ENCODE results near the gene SSBP3.

DNA sequence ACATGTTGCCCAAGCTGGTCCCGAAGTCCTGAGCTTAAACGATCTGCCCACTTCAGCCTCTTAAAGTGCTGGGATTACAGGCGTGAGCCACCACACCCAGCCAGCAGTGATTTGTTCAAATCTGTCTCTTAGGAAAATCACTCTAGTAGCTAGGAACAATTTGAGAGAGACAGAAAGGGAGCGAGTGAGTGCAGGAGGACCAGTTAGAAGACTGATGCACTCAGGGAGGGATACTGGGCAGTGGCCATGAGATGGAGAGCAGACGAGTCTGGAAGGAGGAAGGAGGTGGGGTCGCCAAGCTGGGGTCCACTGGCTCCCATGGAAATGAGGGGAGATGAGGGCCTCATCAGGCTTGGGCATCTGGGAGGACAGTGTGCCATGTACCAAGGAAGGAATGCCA is 23.6 kb upstream of the SSBP3 start:
- TF ChIP-seq EP300 (IDR thresholded peaks at IDR 0.05; ENCODE audit: low read depth in 2 of 2, low read length in 2 of 2) (no peak), EP300 (CRISPR knock-in tag; IDR thresholded peaks at IDR 0.05; ENCODE audit: borderline replicate concordance) (no peak), CHD2 (IDR thresholded peaks at IDR 0.05; ENCODE audit: low read depth, low read length) (no peak), ZNF501 (CRISPR knock-in tag; IDR thresholded peaks at IDR 0.05) (no peak), ELF4 (CRISPR knock-in tag; IDR thresholded peaks at IDR 0.05; ENCODE audit: borderline replicate concordance) (no peak), BORCS8-MEF2B (CRISPR knock-in tag; IDR thresholded peaks at IDR 0.05) (no peak)
- TF ChIP-seq, protein P1, sequence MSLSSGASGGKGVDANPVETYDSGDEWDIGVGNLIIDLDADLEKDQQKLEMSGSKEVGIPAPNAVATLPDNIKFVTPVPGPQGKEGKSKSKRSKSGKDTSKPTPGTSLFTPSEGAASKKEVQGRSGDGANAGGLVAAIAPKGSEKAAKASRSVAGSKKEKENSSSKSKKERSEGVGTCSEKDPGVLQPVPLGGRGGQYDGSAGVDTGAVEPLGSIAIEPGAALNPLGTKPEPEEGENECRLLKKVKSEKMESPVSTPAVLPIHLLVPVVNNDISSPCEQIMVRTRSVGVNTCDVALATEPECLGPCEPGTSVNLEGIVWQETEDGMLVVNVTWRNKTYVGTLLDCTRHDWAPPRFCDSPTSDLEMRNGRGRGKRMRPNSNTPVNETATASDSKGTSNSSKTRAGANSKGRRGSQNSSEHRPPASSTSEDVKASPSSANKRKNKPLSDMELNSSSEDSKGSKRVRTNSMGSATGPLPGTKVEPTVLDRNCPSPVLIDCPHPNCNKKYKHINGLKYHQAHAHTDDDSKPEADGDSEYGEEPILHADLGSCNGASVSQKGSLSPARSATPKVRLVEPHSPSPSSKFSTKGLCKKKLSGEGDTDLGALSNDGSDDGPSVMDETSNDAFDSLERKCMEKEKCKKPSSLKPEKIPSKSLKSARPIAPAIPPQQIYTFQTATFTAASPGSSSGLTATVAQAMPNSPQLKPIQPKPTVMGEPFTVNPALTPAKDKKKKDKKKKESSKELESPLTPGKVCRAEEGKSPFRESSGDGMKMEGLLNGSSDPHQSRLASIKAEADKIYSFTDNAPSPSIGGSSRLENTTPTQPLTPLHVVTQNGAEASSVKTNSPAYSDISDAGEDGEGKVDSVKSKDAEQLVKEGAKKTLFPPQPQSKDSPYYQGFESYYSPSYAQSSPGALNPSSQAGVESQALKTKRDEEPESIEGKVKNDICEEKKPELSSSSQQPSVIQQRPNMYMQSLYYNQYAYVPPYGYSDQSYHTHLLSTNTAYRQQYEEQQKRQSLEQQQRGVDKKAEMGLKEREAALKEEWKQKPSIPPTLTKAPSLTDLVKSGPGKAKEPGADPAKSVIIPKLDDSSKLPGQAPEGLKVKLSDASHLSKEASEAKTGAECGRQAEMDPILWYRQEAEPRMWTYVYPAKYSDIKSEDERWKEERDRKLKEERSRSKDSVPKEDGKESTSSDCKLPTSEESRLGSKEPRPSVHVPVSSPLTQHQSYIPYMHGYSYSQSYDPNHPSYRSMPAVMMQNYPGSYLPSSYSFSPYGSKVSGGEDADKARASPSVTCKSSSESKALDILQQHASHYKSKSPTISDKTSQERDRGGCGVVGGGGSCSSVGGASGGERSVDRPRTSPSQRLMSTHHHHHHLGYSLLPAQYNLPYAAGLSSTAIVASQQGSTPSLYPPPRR (CRISPR knock-in tag; IDR thresholded peaks at IDR 0.05; ENCODE audit: borderline replicate concordance) = no peak
- TF ChIP-seq, protein P2, sequence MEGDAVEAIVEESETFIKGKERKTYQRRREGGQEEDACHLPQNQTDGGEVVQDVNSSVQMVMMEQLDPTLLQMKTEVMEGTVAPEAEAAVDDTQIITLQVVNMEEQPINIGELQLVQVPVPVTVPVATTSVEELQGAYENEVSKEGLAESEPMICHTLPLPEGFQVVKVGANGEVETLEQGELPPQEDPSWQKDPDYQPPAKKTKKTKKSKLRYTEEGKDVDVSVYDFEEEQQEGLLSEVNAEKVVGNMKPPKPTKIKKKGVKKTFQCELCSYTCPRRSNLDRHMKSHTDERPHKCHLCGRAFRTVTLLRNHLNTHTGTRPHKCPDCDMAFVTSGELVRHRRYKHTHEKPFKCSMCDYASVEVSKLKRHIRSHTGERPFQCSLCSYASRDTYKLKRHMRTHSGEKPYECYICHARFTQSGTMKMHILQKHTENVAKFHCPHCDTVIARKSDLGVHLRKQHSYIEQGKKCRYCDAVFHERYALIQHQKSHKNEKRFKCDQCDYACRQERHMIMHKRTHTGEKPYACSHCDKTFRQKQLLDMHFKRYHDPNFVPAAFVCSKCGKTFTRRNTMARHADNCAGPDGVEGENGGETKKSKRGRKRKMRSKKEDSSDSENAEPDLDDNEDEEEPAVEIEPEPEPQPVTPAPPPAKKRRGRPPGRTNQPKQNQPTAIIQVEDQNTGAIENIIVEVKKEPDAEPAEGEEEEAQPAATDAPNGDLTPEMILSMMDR (CRISPR knock-in tag; IDR thresholded peaks at IDR 0.05) = no peak
- TF ChIP-seq, protein P3, sequence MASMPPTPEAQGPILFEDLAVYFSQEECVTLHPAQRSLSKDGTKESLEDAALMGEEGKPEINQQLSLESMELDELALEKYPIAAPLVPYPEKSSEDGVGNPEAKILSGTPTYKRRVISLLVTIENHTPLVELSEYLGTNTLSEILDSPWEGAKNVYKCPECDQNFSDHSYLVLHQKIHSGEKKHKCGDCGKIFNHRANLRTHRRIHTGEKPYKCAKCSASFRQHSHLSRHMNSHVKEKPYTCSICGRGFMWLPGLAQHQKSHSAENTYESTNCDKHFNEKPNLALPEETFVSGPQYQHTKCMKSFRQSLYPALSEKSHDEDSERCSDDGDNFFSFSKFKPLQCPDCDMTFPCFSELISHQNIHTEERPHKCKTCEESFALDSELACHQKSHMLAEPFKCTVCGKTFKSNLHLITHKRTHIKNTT (CRISPR knock-in tag; IDR thresholded peaks at IDR 0.05) = no peak
- TF ChIP-seq, protein P4, sequence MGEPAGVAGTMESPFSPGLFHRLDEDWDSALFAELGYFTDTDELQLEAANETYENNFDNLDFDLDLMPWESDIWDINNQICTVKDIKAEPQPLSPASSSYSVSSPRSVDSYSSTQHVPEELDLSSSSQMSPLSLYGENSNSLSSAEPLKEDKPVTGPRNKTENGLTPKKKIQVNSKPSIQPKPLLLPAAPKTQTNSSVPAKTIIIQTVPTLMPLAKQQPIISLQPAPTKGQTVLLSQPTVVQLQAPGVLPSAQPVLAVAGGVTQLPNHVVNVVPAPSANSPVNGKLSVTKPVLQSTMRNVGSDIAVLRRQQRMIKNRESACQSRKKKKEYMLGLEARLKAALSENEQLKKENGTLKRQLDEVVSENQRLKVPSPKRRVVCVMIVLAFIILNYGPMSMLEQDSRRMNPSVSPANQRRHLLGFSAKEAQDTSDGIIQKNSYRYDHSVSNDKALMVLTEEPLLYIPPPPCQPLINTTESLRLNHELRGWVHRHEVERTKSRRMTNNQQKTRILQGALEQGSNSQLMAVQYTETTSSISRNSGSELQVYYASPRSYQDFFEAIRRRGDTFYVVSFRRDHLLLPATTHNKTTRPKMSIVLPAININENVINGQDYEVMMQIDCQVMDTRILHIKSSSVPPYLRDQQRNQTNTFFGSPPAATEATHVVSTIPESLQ (CRISPR knock-in tag; conservative IDR thresholded peaks at IDR 0.05) = no peak
- TF ChIP-seq, protein P5, sequence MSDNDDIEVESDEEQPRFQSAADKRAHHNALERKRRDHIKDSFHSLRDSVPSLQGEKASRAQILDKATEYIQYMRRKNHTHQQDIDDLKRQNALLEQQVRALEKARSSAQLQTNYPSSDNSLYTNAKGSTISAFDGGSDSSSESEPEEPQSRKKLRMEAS (IDR thresholded peaks at IDR 0.05) = no peak
